Measurements from ENCODE around the gene KIAA1191. TPM values are rescaled to one million over a fixed set of nuclear protein-coding genes. Genes with fewer than 3 reads are reported as not detected.
A peak's percentile ranks its signal among the peaks of the same experiment; 100 is the strongest.

KIAA1191 gene
- total and polyA plus RNA-seq, 2 of the 8 experiments (the other 6 are each of a cell fraction or from before 2014, with no cell fraction given): 86.4 to 88.0 TPM

GRCh38 chr5:176365351-176366231, 4.0 kb upstream of the KIAA1191 start, which contains the start of gene ARL10 (continued):
- peak; percentile 56 for TF ChIP-seq EZH2 (IDR thresholded peaks at IDR 0.05; ENCODE audit: low read depth, low read length, severe bottlenecking)
- peak in 1 of 2 experiments; percentile 81; a peak in 1 of 4 replicates for TF ChIP-seq HDAC2 (IDR thresholded peaks at IDR 0.05; ENCODE audit: borderline replicate concordance in 1 of 2, low read depth in 2 of 2, low read length in 2 of 2)
- TF ChIP-seq SIX5 (IDR thresholded peaks at IDR 0.05; ENCODE audit: low read depth, low read length): peak; percentile 32; the same call in 1 of the 2 replicates
- TF ChIP-seq SAP30 (IDR thresholded peaks at IDR 0.05; ENCODE audit: insufficient read depth, insufficient replicate concordance, low read length): no peak
- TF ChIP-seq MAFK (IDR thresholded peaks at IDR 0.05; ENCODE audit: low read depth, low read length): no peak
- TF ChIP-seq RFX5 (IDR thresholded peaks at IDR 0.05; ENCODE audit: borderline replicate concordance, low read depth, low read length): no peak
- peak; percentile 99 for TF ChIP-seq KDM4A (IDR thresholded peaks at IDR 0.05; ENCODE audit: low read depth, low read length, severe bottlenecking)
